K562 (cell line): ENCODE results near the gene SERTAD1. TPM values are rescaled to one million over a fixed set of nuclear protein-coding genes. Genes with fewer than 3 reads are reported as not detected.

Experiments used
- BCOR ChIP-seq: fragments of 450-650 bp; IDR thresholded peaks from 2 replicates; pipeline ENCODE4 v1.6.1; 2016
- CHCHD3 ChIP-seq: fragments of 250-450 bp; sonication (Bioruptor Pico); IDR thresholded peaks from 2 replicates; pipeline ENCODE4 v2.1.2; 2022; ENCODE audit warnings: mild to moderate bottlenecking
- GABPB2 ChIP-seq: fragments of 250-450 bp; sonication (Bioruptor Pico); conservative IDR thresholded peaks from 2 replicates; pipeline ENCODE4 v1.5.1; 2021; ENCODE audit warnings: mild to moderate bottlenecking
- KDM1A ChIP-seq, 2 experiments: fragments of 450-650 bp; IDR thresholded peaks; 2 replicates each; pipeline ENCODE4 v1.6.1; 2016; ENCODE audit warnings: mild to moderate bottlenecking in 2 of 2
- MYNN ChIP-seq, 2 experiments: sonication (generic); formaldehyde crosslinking in 1 of 2; IDR thresholded peaks; 2 replicates each; pipeline versions ENCODE4 v1.5.0 to v1.6.1; 2016 to 2020; ENCODE audit warnings: antibody characterized with exemption in 1 of 2, missing genetic modification reagents in 1 of 2
- POLR3A ChIP-seq: IDR thresholded peaks from 2 replicates; pipeline ENCODE4 v1.6.1; 2011; ENCODE audit warnings: borderline replicate concordance, mild to moderate bottlenecking, moderate library complexity; ENCODE audit not compliant: insufficient read length, insufficient read depth; ENCODE audit errors: extremely low read depth
- PYGO2 ChIP-seq: fragments of 450-650 bp; IDR thresholded peaks from 2 replicates; pipeline ENCODE4 v1.6.1; 2016; ENCODE audit warnings: mild to moderate bottlenecking, missing genetic modification characterization, moderate library complexity, missing compliant biosample characterization
- RBM39 ChIP-seq: fragments of 200-400 bp; formaldehyde crosslinking; optimal IDR thresholded peaks from 2 replicates; pipeline ENCODE3; 2018; ENCODE audit warnings: low read depth, low read length
- TAF7 ChIP-seq: fragments of 450-650 bp; IDR thresholded peaks from 2 replicates; pipeline ENCODE4 v1.6.1; 2016; ENCODE audit warnings: missing genetic modification characterization, missing compliant biosample characterization
- ZFP30 ChIP-seq: fragments of 250-450 bp; sonication (Bioruptor Pico); IDR thresholded peaks from 2 replicates; pipeline ENCODE4 v1.8.0; 2022; ENCODE audit warnings: moderate library complexity, mild to moderate bottlenecking, inconsistent platforms, borderline replicate concordance
- ZNF707 ChIP-seq: fragments of 250-450 bp; sonication (Bioruptor Pico); conservative IDR thresholded peaks from 2 replicates; pipeline ENCODE4 v1.8.0; 2022; ENCODE audit warnings: inconsistent platforms, mild to moderate bottlenecking, moderate library complexity
- polyA plus RNA-seq, 8 experiments: library from polyadenylated mRNA; depleted of rRNA in 4 of 8; stranded (reverse) in 5 of 8; unstranded in 3 of 8; fragments of >200 nt; fragmentation: Nextera tagmentation in 2 of 8; fragmentation: Illumina TruSeq in 1 of 8; extraction: Ambion mirVana in 2 of 8; extraction: Trizol in 1 of 8; gene quantifications; 2 replicates each; pipeline versions ENCODE4 v1.2.1 to v1.2.3, GENCODE V29; 2011 to 2014; ENCODE audit warnings: inconsistent platforms in 1 of 8, missing spikeins in 1 of 8
- total RNA-seq, 7 experiments: library from RNA; depleted of rRNA in 6 of 7; stranded (reverse); fragments of >200 nt in 6 of 7; fragmentation: Illumina TruSeq in 2 of 7; extraction: Trizol in 2 of 7; gene quantifications; 2 replicates each; pipeline versions ENCODE4 v1.2.1 to v1.2.3, GENCODE V29; 2011 to 2021; ENCODE audit warnings: low replicate concordance in 1 of 7
- TF ChIP-seq, protein P1 (sequence below): sonication (generic); formaldehyde crosslinking; IDR thresholded peaks from 2 replicates; pipeline ENCODE4 v1.8.0; 2022; ENCODE audit warnings: mild to moderate bottlenecking, missing genetic modification reagents
- TF ChIP-seq, protein P2 (sequence below): fragments of 450-650 bp; IDR thresholded peaks from one replicate; pipeline ENCODE4 v1.6.1; 2018; ENCODE audit warnings: mild to moderate bottlenecking, moderate library complexity; ENCODE audit not compliant: partially characterized antibody
- TF ChIP-seq, protein P3 (sequence below): fragments of 250-450 bp; sonication (Bioruptor Pico); IDR thresholded peaks from 2 replicates; pipeline ENCODE4 v1.5.1; 2021; ENCODE audit warnings: mild to moderate bottlenecking
- TF ChIP-seq, protein P4 (sequence below): fragments of 250-450 bp; sonication (Bioruptor Pico); IDR thresholded peaks from 2 replicates; pipeline ENCODE4 v1.4.0; 2020; ENCODE audit warnings: mild to moderate bottlenecking, moderate library complexity, borderline replicate concordance

Gene SERTAD1
- total and polyA plus RNA-seq, 9 of the 15 experiments (the other 6 are each of a cell fraction or from before 2014, with no cell fraction given) = 0.15 to 8.7 (median 4.9) TPM

DNA sequence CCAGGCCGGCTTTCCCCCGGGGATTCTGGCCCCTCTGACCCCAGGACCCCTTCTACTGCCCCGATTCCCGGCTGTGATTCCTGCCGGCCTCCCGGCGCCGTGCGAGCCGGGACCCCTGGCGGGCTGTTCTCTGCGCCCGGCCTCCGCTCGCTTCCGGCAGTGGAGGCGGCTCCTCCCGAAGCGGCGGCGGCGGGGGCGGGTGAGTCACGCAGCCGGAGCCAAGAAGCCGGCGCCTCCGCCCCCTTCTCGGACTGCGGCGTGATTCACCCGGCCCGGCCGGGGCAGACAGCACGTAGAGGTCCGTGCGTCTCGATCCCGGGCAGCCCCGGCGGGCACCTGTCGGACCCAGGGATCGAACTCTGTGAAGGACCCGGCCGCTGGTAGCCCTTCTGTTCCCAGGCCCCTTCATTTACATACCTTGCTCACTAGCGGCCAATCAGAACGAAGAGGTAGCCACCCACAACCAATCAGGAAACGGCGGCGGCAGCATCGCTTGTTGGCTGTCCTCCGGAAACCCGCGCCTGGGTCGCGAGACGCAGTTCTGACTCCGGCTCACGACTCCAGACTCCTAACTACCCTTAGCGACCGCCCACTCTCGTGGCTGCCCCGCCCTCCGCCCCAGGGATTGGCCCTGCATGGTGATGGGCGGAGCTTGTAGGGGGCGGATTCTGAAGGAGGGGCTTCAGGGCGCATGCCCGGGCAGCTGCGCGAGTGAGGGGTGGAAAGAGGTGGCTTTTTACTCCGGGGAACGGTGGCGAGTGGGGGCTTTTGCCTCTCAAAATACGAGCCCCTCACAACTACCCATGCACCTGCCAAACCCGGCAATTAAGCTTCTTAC, at the start of gene SERTAD1 (continued):
- TF ChIP-seq, protein P1, sequence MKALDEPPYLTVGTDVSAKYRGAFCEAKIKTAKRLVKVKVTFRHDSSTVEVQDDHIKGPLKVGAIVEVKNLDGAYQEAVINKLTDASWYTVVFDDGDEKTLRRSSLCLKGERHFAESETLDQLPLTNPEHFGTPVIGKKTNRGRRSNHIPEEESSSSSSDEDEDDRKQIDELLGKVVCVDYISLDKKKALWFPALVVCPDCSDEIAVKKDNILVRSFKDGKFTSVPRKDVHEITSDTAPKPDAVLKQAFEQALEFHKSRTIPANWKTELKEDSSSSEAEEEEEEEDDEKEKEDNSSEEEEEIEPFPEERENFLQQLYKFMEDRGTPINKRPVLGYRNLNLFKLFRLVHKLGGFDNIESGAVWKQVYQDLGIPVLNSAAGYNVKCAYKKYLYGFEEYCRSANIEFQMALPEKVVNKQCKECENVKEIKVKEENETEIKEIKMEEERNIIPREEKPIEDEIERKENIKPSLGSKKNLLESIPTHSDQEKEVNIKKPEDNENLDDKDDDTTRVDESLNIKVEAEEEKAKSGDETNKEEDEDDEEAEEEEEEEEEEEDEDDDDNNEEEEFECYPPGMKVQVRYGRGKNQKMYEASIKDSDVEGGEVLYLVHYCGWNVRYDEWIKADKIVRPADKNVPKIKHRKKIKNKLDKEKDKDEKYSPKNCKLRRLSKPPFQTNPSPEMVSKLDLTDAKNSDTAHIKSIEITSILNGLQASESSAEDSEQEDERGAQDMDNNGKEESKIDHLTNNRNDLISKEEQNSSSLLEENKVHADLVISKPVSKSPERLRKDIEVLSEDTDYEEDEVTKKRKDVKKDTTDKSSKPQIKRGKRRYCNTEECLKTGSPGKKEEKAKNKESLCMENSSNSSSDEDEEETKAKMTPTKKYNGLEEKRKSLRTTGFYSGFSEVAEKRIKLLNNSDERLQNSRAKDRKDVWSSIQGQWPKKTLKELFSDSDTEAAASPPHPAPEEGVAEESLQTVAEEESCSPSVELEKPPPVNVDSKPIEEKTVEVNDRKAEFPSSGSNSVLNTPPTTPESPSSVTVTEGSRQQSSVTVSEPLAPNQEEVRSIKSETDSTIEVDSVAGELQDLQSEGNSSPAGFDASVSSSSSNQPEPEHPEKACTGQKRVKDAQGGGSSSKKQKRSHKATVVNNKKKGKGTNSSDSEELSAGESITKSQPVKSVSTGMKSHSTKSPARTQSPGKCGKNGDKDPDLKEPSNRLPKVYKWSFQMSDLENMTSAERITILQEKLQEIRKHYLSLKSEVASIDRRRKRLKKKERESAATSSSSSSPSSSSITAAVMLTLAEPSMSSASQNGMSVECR (CRISPR knock-in tag) = 0 out of 2 replicates have a peak, but pooled peaks have one; percentile 52
- TF ChIP-seq TAF7 (tag) (peak; percentile 77), BCOR (no peak), KDM1A (IDR thresholded peaks at IDR 0.05) (peak; percentile 98), MYNN (IDR thresholded peaks at IDR 0.05) (peak; percentile 13; the same call in 1 of the 2 replicates), MYNN (CRISPR knock-in tag; IDR thresholded peaks at IDR 0.05) (no peak), ZFP30 (CRISPR knock-in tag) (no peak), POLR3A (no peak), CHCHD3 (no peak), ZNF707 (no peak), PYGO2 (no peak), GABPB2 (no peak), RBM39 (no peak)
- TF ChIP-seq, protein P2, sequence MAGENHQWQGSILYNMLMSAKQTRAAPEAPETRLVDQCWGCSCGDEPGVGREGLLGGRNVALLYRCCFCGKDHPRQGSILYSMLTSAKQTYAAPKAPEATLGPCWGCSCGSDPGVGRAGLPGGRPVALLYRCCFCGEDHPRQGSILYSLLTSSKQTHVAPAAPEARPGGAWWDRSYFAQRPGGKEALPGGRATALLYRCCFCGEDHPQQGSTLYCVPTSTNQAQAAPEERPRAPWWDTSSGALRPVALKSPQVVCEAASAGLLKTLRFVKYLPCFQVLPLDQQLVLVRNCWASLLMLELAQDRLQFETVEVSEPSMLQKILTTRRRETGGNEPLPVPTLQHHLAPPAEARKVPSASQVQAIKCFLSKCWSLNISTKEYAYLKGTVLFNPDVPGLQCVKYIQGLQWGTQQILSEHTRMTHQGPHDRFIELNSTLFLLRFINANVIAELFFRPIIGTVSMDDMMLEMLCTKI = no peak
- TF ChIP-seq, protein P3, sequence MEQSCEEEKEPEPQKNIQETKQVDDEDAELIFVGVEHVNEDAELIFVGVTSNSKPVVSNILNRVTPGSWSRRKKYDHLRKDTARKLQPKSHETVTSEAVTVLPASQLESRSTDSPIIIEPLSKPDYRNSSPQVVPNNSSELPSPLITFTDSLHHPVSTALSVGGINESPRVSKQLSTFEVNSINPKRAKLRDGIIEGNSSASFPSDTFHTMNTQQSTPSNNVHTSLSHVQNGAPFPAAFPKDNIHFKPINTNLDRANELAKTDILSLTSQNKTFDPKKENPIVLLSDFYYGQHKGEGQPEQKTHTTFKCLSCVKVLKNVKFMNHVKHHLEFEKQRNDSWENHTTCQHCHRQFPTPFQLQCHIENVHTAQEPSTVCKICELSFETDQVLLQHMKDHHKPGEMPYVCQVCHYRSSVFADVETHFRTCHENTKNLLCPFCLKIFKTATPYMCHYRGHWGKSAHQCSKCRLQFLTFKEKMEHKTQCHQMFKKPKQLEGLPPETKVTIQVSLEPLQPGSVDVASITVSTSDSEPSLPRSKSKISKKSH (CRISPR knock-in tag) = no peak
- TF ChIP-seq, protein P4, sequence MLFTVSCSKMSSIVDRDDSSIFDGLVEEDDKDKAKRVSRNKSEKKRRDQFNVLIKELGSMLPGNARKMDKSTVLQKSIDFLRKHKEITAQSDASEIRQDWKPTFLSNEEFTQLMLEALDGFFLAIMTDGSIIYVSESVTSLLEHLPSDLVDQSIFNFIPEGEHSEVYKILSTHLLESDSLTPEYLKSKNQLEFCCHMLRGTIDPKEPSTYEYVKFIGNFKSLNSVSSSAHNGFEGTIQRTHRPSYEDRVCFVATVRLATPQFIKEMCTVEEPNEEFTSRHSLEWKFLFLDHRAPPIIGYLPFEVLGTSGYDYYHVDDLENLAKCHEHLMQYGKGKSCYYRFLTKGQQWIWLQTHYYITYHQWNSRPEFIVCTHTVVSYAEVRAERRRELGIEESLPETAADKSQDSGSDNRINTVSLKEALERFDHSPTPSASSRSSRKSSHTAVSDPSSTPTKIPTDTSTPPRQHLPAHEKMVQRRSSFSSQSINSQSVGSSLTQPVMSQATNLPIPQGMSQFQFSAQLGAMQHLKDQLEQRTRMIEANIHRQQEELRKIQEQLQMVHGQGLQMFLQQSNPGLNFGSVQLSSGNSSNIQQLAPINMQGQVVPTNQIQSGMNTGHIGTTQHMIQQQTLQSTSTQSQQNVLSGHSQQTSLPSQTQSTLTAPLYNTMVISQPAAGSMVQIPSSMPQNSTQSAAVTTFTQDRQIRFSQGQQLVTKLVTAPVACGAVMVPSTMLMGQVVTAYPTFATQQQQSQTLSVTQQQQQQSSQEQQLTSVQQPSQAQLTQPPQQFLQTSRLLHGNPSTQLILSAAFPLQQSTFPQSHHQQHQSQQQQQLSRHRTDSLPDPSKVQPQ (CRISPR knock-in tag) = no peak
